Measurements from ENCODE around the gene GAPDHS. TPM values are rescaled to one million over a fixed set of nuclear protein-coding genes. Genes with fewer than 3 reads are reported as not detected.

Gene GAPDHS
- total and polyA plus RNA-seq, 2 experiments from 2014 or later: not detected

- DNase-seq (ENCODE audit: low read depth in 1 of 2, low spot score in 1 of 2): no peak
- no peaks in the 10 kb centered on the region for H3K9me3 ChIP-seq (ENCODE audit: low read depth)
- H3K36me3 ChIP-seq: no peaks in the 10 kb centered on the region
- no peak for TF ChIP-seq CTCF (IDR thresholded peaks at IDR 0.05; ENCODE audit: low read depth, low read length)
- H3K27me3 ChIP-seq: peaks cover 35% of the 10 kb centered on the region
- no peak overlapping the region for H3K27ac ChIP-seq
- H3K4me3 ChIP-seq: peak overlapping the region; percentile 38
- no peaks in the 10 kb centered on the region for H3K4me1 ChIP-seq (ENCODE audit: low read depth)
These were observed 23.7 kb downstream of the GAPDHS start for GRCh38 chr19:35556846-35557538.

GRCh38 chr19:35557539-35558399, 24.5 kb downstream of the GAPDHS start:
- DNase-seq (ENCODE audit: low read depth in 1 of 2, low spot score in 1 of 2): peak; percentile 63 to 92
- Histone ChIP-seq H3K27ac (no peak overlapping the region), H3K4me1 (ENCODE audit: low read depth) (no peaks in the 10 kb centered on the region), H3K27me3 (peaks cover 39% of the 10 kb centered on the region), H3K4me3 (peak overlapping the region; percentile 38), H3K9me3 (ENCODE audit: low read depth) (no peaks in the 10 kb centered on the region), H3K36me3 (no peaks in the 10 kb centered on the region)
- no peak for TF ChIP-seq CTCF (IDR thresholded peaks at IDR 0.05; ENCODE audit: low read depth, low read length)

- Histone ChIP-seq H3K4me1 (ENCODE audit: low read depth) (no peaks in the 10 kb centered on the region), H3K9me3 (ENCODE audit: low read depth) (no peaks in the 10 kb centered on the region), H3K4me3 (peak overlapping the region; percentile 38), H3K36me3 (no peaks in the 10 kb centered on the region), H3K27me3 (peaks cover 42% of the 10 kb centered on the region), H3K27ac (no peak overlapping the region)
- DNase-seq (ENCODE audit: low read depth in 1 of 2, low spot score in 1 of 2): no peak
- TF ChIP-seq CTCF (IDR thresholded peaks at IDR 0.05; ENCODE audit: low read depth, low read length): no peak
These were observed 25.4 kb downstream of the GAPDHS start for GRCh38 chr19:35558400-35559280.

GRCh38 chr19:35559281-35559659, 26.0 kb downstream of the GAPDHS start:
- Histone ChIP-seq H3K4me3 (no peak overlapping the region), H3K27me3 (peaks cover 42% of the 10 kb centered on the region), H3K9me3 (ENCODE audit: low read depth) (no peaks in the 10 kb centered on the region), H3K27ac (no peak overlapping the region), H3K36me3 (no peaks in the 10 kb centered on the region), H3K4me1 (ENCODE audit: low read depth) (no peaks in the 10 kb centered on the region)
- TF ChIP-seq CTCF (IDR thresholded peaks at IDR 0.05; ENCODE audit: low read depth, low read length): no peak
- no peak for DNase-seq (ENCODE audit: low read depth in 1 of 2, low spot score in 1 of 2)

- peaks cover 42% of the 10 kb centered on the region for H3K27me3 ChIP-seq
- DNase-seq (ENCODE audit: low read depth in 1 of 2, low spot score in 1 of 2): no peak
- H3K4me3 ChIP-seq: no peak overlapping the region
- TF ChIP-seq CTCF (IDR thresholded peaks at IDR 0.05; ENCODE audit: low read depth, low read length): no peak
- H3K36me3 ChIP-seq: no peaks in the 10 kb centered on the region
- no peak overlapping the region for H3K27ac ChIP-seq
- no peaks in the 10 kb centered on the region for H3K4me1 ChIP-seq (ENCODE audit: low read depth)
- no peaks in the 10 kb centered on the region for H3K9me3 ChIP-seq (ENCODE audit: low read depth)
These were observed 26.5 kb downstream of the GAPDHS start for GRCh38 chr19:35559781-35560180.
